Stimulated activated CD8-positive, alpha-beta memory T cell treated with anti-CD3 and anti-CD28 coated beads, Interleukin-15, amount 100 ng/mL, for 24 hours (primary cell): ENCODE data around the gene DDX24.
"Not testable (repeated sequence)": the region's sequence is repeated elsewhere in the genome, so short reads cannot be mapped to it uniquely, and the experiment has no call there.

ENCODE experiments used
- DNase-seq: peaks from one replicate; pipeline ENCODE4 v3.0.0-alpha.2; 2020; ENCODE audit warnings: low read depth

The DDX24 gene

GRCh38 chr14:94079891-94080620 is 946 bp downstream of the DDX24 start:
- DNase-seq = no peak

- DNase-seq = no peak
Measured at GRCh38 chr14:94077823-94078222, 3.2 kb downstream of the DDX24 start.

GRCh38 chr14:94077111-94077821 is 3.7 kb downstream of the DDX24 start:
- DNase-seq = no peak

- no peak for DNase-seq
Measured at GRCh38 chr14:94075008-94075407, 6.0 kb downstream of the DDX24 start.

- DNase-seq = no peak
Measured at GRCh38 chr14:94074534-94074933, 6.5 kb downstream of the DDX24 start.

GRCh38 chr14:94072076-94072475 is 8.9 kb downstream of the DDX24 start:
- DNase-seq = not testable (repeated sequence)

- DNase-seq = no peak
Measured at GRCh38 chr14:94066089-94066676, 14.8 kb downstream of the DDX24 start.

GRCh38 chr14:94062344-94062940 is 18.6 kb downstream of the DDX24 start:
- DNase-seq = no peak

- no peak for DNase-seq
Measured at GRCh38 chr14:94059998-94060397, 21.0 kb downstream of the DDX24 start.

- DNase-seq = no peak
Measured at GRCh38 chr14:94058674-94059138, 22.3 kb downstream of the DDX24 start.

- no peak for DNase-seq
Measured at GRCh38 chr14:94058128-94058673, 22.8 kb downstream of the DDX24 start.

- no peak for DNase-seq
Measured at GRCh38 chr14:94056579-94057308, 24.3 kb downstream of the DDX24 start.

- no peak for DNase-seq
Measured at GRCh38 chr14:94054936-94055335, 26.1 kb downstream of the DDX24 start.

- no peak for DNase-seq
Measured at GRCh38 chr14:94054401-94054800, 26.6 kb downstream of the DDX24 start.

GRCh38 chr14:94052662-94053061 is 28.3 kb downstream of the DDX24 start:
- no peak for DNase-seq

- DNase-seq = no peak
Measured at GRCh38 chr14:94052199-94052598, 28.8 kb downstream of the DDX24 start.

GRCh38 chr14:94051779-94052178 is 29.2 kb downstream of the DDX24 start:
- DNase-seq = no peak

- DNase-seq = no peak
Measured at GRCh38 chr14:94051115-94051514, 29.9 kb downstream of the DDX24 start.

- no peak for DNase-seq
Measured at GRCh38 chr14:94050231-94050880, 30.6 kb downstream of the DDX24 start.

- no peak for DNase-seq
Measured at GRCh38 chr14:94049625-94050023, 31.4 kb downstream of the DDX24 start.
